Neural progenitor cell (in vitro differentiated cells): ENCODE data around the gene REEP1. TPM values are rescaled to one million over a fixed set of nuclear protein-coding genes. Genes with fewer than 3 reads are reported as not detected.

Source experiments
- DNase-seq: peaks from one replicate; pipeline ENCODE4 v3.0.0-alpha.2; 2016; ENCODE audit warnings: low spot score
- H2AFZ ChIP-seq: fragments of 200-600 bp; sonication (generic); replicated peaks from 2 replicates; pipeline ENCODE4 v1.6.1; 2016; ENCODE audit warnings: antibody characterized with exemption
- H3F3A ChIP-seq: fragments of 200-600 bp; sonication (generic); 2 replicates; pipeline ENCODE4 v1.6.1; 2016; ENCODE audit warnings: antibody characterized with exemption, low read depth
- H3K27ac ChIP-seq: fragments of 200-600 bp; sonication (generic); 2 replicates; pipeline ENCODE4 v1.5.1; 2016; ENCODE audit warnings: mild to moderate bottlenecking
- H3K27me3 ChIP-seq: fragments of 200-600 bp; sonication (generic); 2 replicates; pipeline ENCODE4 v1.6.1; 2016; ENCODE audit warnings: mild to moderate bottlenecking, moderate library complexity
- H3K36me3 ChIP-seq: fragments of 200-600 bp; sonication (generic); 2 replicates; pipeline ENCODE4 v1.5.1; 2016
- H3K4me1 ChIP-seq: fragments of 200-600 bp; sonication (generic); 2 replicates; pipeline ENCODE4 v1.6.1; 2016; ENCODE audit warnings: mixed run types
- H3K4me2 ChIP-seq: fragments of 200-600 bp; sonication (generic); 2 replicates; pipeline ENCODE4 v1.6.1; 2016
- H3K4me3 ChIP-seq: fragments of 200-600 bp; sonication (generic); 2 replicates; pipeline ENCODE4 v1.5.1; 2016
- H3K79me2 ChIP-seq: fragments of 200-600 bp; sonication (generic); 2 replicates; pipeline ENCODE4 v1.6.1; 2016; ENCODE audit warnings: low read depth
- H3K9ac ChIP-seq: fragments of 200-600 bp; sonication (generic); 2 replicates; pipeline ENCODE4 v1.6.1; 2016
- H3K9me3 ChIP-seq: fragments of 200-600 bp; sonication (generic); 2 replicates; pipeline ENCODE4 v1.5.1; 2016; ENCODE audit warnings: low read depth
- H4K20me1 ChIP-seq: fragments of 200-600 bp; sonication (generic); 2 replicates; pipeline ENCODE4 v1.6.1; 2016; ENCODE audit warnings: low read depth
- H3K27ac Mint-ChIP-seq: 3 replicates; pipeline ENCODE4 v1.8.0; 2021; ENCODE audit warnings: mixed read lengths
- H3K27me3 Mint-ChIP-seq: 2 replicates; pipeline ENCODE4 v1.8.0; 2022; ENCODE audit warnings: low read depth, mild to moderate bottlenecking, inconsistent platforms, moderate library complexity, mixed read lengths; ENCODE audit not compliant: insufficient read depth
- H3K36me3 Mint-ChIP-seq: 3 replicates; pipeline ENCODE4 v1.8.0; 2021; ENCODE audit warnings: mixed read lengths
- H3K4me1 Mint-ChIP-seq: 3 replicates; pipeline ENCODE4 v1.8.0; 2021; ENCODE audit warnings: mixed read lengths
- H3K4me3 Mint-ChIP-seq: 3 replicates; pipeline ENCODE4 v1.8.0; 2021; ENCODE audit warnings: mild to moderate bottlenecking, moderate library complexity, mixed read lengths
- H3K9me3 Mint-ChIP-seq: 3 replicates; pipeline ENCODE4 v1.8.0; 2020; ENCODE audit warnings: mixed read lengths
- EZH2 ChIP-seq: fragments of 200-600 bp; sonication (generic); IDR thresholded peaks from 2 replicates; pipeline ENCODE4 v1.6.1; 2017; ENCODE audit warnings: antibody characterized with exemption, mild to moderate bottlenecking, moderate library complexity
- EZH2phosphoT487 ChIP-seq: fragments of 200-600 bp; sonication (generic); IDR thresholded peaks from 2 replicates; pipeline ENCODE4 v1.6.1; 2017; ENCODE audit warnings: antibody characterized with exemption
- total RNA-seq: library from RNA; depleted of rRNA; stranded (reverse); fragments of >200 nt; gene quantifications from 2 replicates; pipeline ENCODE4 v1.2.3, GENCODE V29; 2015; ENCODE audit warnings: low replicate concordance
- TF ChIP-seq, protein P1 (sequence below): fragments of 200-600 bp; sonication (generic); IDR thresholded peaks from 2 replicates; pipeline ENCODE4 v1.5.1; 2017; ENCODE audit warnings: antibody characterized with exemption, mild to moderate bottlenecking

REEP1 gene
- total RNA-seq, 1 donor from 2014 or later = 0.88 TPM

DNA sequence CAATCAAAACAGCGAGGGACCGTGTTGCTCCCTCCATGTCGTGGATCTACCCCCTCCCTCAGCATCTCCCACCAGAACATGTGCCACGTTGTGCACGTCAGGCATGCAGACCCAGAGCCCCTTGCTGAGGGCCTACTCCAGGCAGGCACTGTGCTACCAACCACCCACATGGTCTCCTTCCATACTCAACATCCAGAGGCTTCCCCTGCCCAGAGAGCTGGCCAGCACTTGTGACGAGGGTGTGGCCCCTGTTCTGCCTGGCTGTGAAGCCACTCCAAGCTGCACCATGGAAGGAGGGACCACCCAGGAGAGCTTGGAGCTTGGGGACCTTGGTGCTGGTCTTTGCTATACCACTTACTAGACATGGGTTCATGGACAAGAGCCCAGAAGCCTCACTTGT, 40.5 kb downstream of the REEP1 start:
- Histone ChIP-seq H3K36me3 (no peaks in the 10 kb centered on the region), H3K79me2 (no peaks in the 10 kb centered on the region), H3K27me3 (no peaks in the 10 kb centered on the region), H2AFZ (no peak overlapping the region), H3F3A (no peaks in the 10 kb centered on the region), H3K9me3 (no peaks in the 10 kb centered on the region), H3K9ac (no peak overlapping the region), H3K4me1 (peaks cover 15% of the 10 kb centered on the region), H3K27ac (no peak overlapping the region), H3K4me2 (no peak overlapping the region), H4K20me1 (no peaks in the 10 kb centered on the region), H3K4me3 (no peak overlapping the region)
- DNase-seq = no peak
- Mint-ChIP-seq H3K27me3 (peaks cover 4% of the 10 kb centered on the region), H3K4me1 (peaks cover 28% of the 10 kb centered on the region), H3K36me3 (no peaks in the 10 kb centered on the region), H3K9me3 (no peaks in the 10 kb centered on the region), H3K27ac (no peak overlapping the region), H3K4me3 (no peak overlapping the region)
- TF ChIP-seq, protein P1, sequence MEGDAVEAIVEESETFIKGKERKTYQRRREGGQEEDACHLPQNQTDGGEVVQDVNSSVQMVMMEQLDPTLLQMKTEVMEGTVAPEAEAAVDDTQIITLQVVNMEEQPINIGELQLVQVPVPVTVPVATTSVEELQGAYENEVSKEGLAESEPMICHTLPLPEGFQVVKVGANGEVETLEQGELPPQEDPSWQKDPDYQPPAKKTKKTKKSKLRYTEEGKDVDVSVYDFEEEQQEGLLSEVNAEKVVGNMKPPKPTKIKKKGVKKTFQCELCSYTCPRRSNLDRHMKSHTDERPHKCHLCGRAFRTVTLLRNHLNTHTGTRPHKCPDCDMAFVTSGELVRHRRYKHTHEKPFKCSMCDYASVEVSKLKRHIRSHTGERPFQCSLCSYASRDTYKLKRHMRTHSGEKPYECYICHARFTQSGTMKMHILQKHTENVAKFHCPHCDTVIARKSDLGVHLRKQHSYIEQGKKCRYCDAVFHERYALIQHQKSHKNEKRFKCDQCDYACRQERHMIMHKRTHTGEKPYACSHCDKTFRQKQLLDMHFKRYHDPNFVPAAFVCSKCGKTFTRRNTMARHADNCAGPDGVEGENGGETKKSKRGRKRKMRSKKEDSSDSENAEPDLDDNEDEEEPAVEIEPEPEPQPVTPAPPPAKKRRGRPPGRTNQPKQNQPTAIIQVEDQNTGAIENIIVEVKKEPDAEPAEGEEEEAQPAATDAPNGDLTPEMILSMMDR = no peak
- TF ChIP-seq EZH2phosphoT487 (no peak), EZH2 (no peak)

DNA sequence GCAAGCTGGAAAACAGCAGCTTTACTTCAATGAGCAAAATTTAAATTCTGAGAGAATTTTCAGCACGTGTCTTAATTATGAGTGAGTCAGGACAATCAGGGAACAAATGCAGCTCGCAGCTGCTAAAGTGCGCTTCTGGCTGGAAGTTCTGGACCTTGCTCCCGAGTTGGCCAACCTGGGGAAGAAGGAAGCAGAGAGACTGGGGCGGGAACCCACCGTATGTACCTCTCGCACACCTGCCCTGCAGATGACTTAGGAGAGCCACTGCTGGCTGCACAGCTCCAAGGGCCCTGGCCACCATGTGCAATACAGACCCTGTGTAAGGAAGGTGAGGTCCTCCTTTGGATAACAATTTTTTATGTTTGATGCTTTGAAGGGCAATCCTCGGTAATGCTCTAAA, 42.4 kb downstream of the REEP1 start:
- Mint-ChIP-seq H3K36me3 (no peaks in the 10 kb centered on the region), H3K9me3 (no peaks in the 10 kb centered on the region), H3K27ac (no peak overlapping the region), H3K4me1 (peaks cover 25% of the 10 kb centered on the region), H3K4me3 (no peak overlapping the region), H3K27me3 (peaks cover 7% of the 10 kb centered on the region)
- H3K79me2 ChIP-seq = no peaks in the 10 kb centered on the region
- no peak overlapping the region for H2AFZ ChIP-seq
- H3K9me3 ChIP-seq = no peaks in the 10 kb centered on the region
- DNase-seq = no peak
- H3K4me2 ChIP-seq = no peak overlapping the region
- H3K36me3 ChIP-seq = no peaks in the 10 kb centered on the region
- H4K20me1 ChIP-seq = no peaks in the 10 kb centered on the region
- TF ChIP-seq, protein P1 = no peak
- TF ChIP-seq EZH2 = no peak
- TF ChIP-seq EZH2phosphoT487 = no peak
- no peak overlapping the region for H3K9ac ChIP-seq
- no peak overlapping the region for H3K4me3 ChIP-seq
- H3F3A ChIP-seq = no peaks in the 10 kb centered on the region
- no peak overlapping the region for H3K27ac ChIP-seq
- H3K27me3 ChIP-seq = no peaks in the 10 kb centered on the region
- H3K4me1 ChIP-seq = peaks cover 8% of the 10 kb centered on the region

DNA sequence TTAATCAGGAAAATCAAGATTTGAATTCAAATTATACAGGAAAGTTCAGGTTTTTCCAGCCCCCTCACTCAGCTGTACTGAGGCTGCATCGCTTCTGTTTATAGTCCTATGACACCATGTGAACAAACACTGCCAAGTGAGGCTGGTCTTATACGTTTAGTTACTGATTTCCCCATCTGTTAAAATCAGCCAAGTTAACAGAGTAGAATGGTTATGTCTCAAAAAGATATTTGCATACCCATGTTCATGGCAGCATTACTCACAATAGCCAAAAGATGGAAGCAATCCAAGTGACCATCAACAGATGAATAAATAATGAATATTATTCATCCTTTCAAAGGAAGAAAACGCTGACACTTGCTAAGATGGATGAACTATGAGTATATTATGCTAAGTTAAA, 43.8 kb downstream of the REEP1 start:
- H3K27me3 Mint-ChIP-seq = peaks cover 6% of the 10 kb centered on the region

More for the DNA sequence above, 43.8 kb downstream of the REEP1 start:
- Mint-ChIP-seq H3K4me3 (no peak overlapping the region), H3K27ac (no peak overlapping the region), H3K4me1 (peaks cover 20% of the 10 kb centered on the region), H3K9me3 (no peaks in the 10 kb centered on the region), H3K36me3 (no peaks in the 10 kb centered on the region)
- Histone ChIP-seq H3K9me3 (no peaks in the 10 kb centered on the region), H2AFZ (no peak overlapping the region), H4K20me1 (no peaks in the 10 kb centered on the region), H3K27ac (no peak overlapping the region), H3K4me1 (peaks cover 2% of the 10 kb centered on the region), H3F3A (no peaks in the 10 kb centered on the region), H3K4me3 (no peak overlapping the region), H3K9ac (no peak overlapping the region), H3K36me3 (no peaks in the 10 kb centered on the region), H3K4me2 (no peak overlapping the region), H3K27me3 (no peaks in the 10 kb centered on the region), H3K79me2 (no peaks in the 10 kb centered on the region)
- DNase-seq = no peak
- TF ChIP-seq EZH2phosphoT487 (no peak), EZH2 (no peak)
- TF ChIP-seq, protein P1 = no peak
